Measurements from ENCODE around the gene BRK1. TPM values are rescaled to one million over a fixed set of nuclear protein-coding genes. Genes with fewer than 3 reads are reported as not detected.
"Not testable (repeated sequence)": the region's sequence is repeated elsewhere in the genome, so short reads cannot be mapped to it uniquely, and the experiment has no call there.

The BRK1 gene
- polyA plus RNA-seq, 2 of the 4 experiments (the other 2 are of a cell fraction): 189 to 191 TPM

DNA sequence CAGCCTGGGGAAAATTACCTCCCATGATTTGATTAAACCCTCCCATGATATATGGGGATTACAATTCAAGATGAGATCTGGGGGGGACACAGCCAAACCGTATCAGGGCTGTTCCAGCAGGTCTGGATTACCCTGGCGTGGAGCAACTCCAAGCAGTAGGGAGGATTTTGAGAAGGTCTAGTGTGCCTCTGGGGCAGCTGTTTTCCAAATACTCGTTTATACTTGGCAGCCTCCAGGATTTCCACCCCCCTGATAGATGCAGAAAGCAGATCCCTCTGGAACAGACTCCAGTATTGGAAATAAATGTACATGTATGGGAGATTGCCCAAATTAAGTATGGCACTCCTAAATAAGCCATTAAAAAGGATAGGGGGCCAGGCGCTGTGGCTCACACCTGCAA, 41.6 kb downstream of the BRK1 start (continued):
- TF ChIP-seq BHLHE40 (IDR thresholded peaks at IDR 0.05; ENCODE audit: low read depth, low read length): no peak
- no peak for TF ChIP-seq SREBF2 (IDR thresholded peaks at IDR 0.05)

DNA sequence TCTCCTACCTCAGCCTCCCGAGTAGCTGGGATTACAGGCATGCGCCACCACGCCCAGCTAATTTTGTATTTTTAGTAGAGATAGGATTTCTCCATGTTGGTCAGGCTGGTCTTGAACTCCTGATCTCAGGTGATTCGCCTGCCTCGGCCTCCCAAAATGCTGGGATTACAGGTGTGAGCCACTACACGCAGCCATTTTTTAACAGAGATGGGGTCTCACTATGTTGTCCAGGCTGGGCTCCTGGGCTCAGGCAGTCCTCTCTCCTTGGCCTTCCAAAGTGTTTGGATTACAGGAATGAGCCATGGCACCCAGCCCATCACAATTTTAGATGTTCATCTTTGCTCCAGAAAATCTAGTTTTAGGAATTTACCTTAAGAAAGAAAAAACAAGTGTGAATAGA, 43.1 kb downstream of the BRK1 start:
- H3K9me3 ChIP-seq; ATAC-seq; H3K4me3 ChIP-seq; H3K27ac ChIP-seq; H3K4me1 ChIP-seq; DNase-seq (ENCODE audit: low read depth in 1 of 2, low spot score in 1 of 2); H3K4me2 ChIP-seq; POLR2A ChIA-PET; FAIRE-seq: not testable (repeated sequence)
- 96% methylated on average over 6 of the region's 6 CpGs for WGBS (ENCODE audit: missing lambda C conversion rate)
- CTCF ChIA-PET: interaction anchor here (2.3 kb wide), 1 partner anchor 34 kb away, joined by 6 read pairs; no protein-coding TSS in a partner anchor

DNA sequence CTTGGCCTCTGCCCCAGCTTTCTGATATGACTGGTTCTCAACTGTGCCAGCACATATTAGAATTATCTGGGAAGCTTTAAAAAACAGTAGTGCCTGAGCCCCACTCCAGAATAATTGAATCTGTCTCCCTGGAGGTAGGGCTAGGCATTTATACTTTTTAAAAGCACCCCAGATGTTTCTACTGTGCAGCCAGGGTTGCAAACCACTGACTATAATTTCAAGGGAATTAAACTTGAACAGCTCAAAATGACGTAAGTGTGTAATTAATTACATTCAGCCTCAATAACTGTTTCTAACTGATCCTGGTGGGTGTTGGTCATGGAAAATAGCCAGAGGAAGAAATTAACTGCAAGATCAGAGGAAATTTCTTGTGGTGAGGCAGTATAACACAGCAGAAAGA, 44.9 kb downstream of the BRK1 start:
- Histone ChIP-seq H3K4me2 (no peak overlapping the region), H3K9me3 (no peaks in the 10 kb centered on the region), H3K27ac (no peak overlapping the region), H3K4me3 (no peak overlapping the region), H3K4me1 (no peaks in the 10 kb centered on the region)
- DNase-seq (ENCODE audit: low read depth in 1 of 2, low spot score in 1 of 2) (no peak), FAIRE-seq (no peak), ATAC-seq (no peak)
- 96% methylated on average over 1 of the region's 1 CpG for WGBS (ENCODE audit: missing lambda C conversion rate)
- no peak for TF ChIP-seq JUNB (IDR thresholded peaks at IDR 0.05)
- POLR2A ChIA-PET: interaction anchor here (0.9 to 1.0 kb wide), 2 partner anchors 9 to 214 kb away, joined by 3 read pairs; no protein-coding TSS in a partner anchor
- CTCF ChIA-PET: interaction anchor here (0.7 to 2.3 kb wide), 6 partner anchors 11 to 65 kb away, joined by 3 to 10 read pairs (median 3); no protein-coding TSS in a partner anchor

DNA sequence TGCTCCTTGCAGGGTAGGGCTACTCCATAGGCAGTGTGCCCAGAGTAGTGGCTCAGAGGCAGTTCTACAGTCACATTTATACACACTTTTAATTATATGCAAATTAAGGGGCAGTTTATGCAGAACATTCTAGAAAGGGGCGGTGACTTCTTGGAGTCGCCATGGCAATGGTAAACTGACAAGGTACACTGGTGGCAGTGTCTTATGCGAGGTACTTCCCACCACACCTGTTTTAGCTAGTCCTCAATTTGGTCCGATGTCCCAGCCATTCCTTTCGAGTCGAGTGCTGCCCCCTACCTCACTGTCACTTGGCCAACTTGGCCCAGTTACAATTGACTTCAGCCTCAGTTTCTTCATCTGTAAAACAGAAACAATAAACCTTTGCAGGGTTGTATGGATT, 45.5 kb downstream of the BRK1 start:
- ChIA-PET POLR2A (interaction anchor here (0.5 to 1.0 kb wide), 2 partner anchors 10 to 18 kb away, joined by 3 to 4 read pairs; no protein-coding TSS in a partner anchor), CTCF (interaction anchor here (0.9 to 1.5 kb wide), 2 partner anchors 12 to 13 kb away, joined by 3 read pairs; no protein-coding TSS in a partner anchor)
- TF ChIP-seq EHMT2 (IDR thresholded peaks at IDR 0.05; ENCODE audit: low read depth) (no peak), RNF2 (IDR thresholded peaks at IDR 0.05; ENCODE audit: borderline replicate concordance, low read depth) (no peak), ZNF302 (CRISPR knock-in tag; IDR thresholded peaks at IDR 0.05) (no peak), EHF (CRISPR knock-in tag; IDR thresholded peaks at IDR 0.05) (no peak), KDM5A (IDR thresholded peaks at IDR 0.05) (no peak), CEBPB (IDR thresholded peaks at IDR 0.05) (no peak), POLR2A (IDR thresholded peaks at IDR 0.05; ENCODE audit: low read length) (no peak), HOXB5 (CRISPR knock-in tag; IDR thresholded peaks at IDR 0.05) (no peak), SMC3 (IDR thresholded peaks at IDR 0.05) (no peak), RFX5 (IDR thresholded peaks at IDR 0.05) (no peak), FOSB (CRISPR knock-in tag; IDR thresholded peaks at IDR 0.05) (no peak)
- TF ChIP-seq, protein P1, sequence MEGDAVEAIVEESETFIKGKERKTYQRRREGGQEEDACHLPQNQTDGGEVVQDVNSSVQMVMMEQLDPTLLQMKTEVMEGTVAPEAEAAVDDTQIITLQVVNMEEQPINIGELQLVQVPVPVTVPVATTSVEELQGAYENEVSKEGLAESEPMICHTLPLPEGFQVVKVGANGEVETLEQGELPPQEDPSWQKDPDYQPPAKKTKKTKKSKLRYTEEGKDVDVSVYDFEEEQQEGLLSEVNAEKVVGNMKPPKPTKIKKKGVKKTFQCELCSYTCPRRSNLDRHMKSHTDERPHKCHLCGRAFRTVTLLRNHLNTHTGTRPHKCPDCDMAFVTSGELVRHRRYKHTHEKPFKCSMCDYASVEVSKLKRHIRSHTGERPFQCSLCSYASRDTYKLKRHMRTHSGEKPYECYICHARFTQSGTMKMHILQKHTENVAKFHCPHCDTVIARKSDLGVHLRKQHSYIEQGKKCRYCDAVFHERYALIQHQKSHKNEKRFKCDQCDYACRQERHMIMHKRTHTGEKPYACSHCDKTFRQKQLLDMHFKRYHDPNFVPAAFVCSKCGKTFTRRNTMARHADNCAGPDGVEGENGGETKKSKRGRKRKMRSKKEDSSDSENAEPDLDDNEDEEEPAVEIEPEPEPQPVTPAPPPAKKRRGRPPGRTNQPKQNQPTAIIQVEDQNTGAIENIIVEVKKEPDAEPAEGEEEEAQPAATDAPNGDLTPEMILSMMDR (IDR thresholded peaks at IDR 0.05): no peak
- TF ChIP-seq, protein P2, sequence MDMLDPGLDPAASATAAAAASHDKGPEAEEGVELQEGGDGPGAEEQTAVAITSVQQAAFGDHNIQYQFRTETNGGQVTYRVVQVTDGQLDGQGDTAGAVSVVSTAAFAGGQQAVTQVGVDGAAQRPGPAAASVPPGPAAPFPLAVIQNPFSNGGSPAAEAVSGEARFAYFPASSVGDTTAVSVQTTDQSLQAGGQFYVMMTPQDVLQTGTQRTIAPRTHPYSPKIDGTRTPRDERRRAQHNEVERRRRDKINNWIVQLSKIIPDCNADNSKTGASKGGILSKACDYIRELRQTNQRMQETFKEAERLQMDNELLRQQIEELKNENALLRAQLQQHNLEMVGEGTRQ (IDR thresholded peaks at IDR 0.05): no peak
- no peak overlapping the region for H3K4me2 ChIP-seq
- 66% methylated on average over 6 of the region's 6 CpGs for whole genome bisulfite sequencing (ENCODE audit: missing lambda C conversion rate)
- no peak for ATAC-seq
- FAIRE-seq: no peak
- H3K27ac ChIP-seq: no peak overlapping the region
- H3K4me1 ChIP-seq: no peaks in the 10 kb centered on the region
- H3K4me3 ChIP-seq: no peak overlapping the region
- DNase-seq (ENCODE audit: low read depth in 1 of 2, low spot score in 1 of 2): peak in 1 of 2 experiments; percentile 15
- no peaks in the 10 kb centered on the region for H3K9me3 ChIP-seq

DNA sequence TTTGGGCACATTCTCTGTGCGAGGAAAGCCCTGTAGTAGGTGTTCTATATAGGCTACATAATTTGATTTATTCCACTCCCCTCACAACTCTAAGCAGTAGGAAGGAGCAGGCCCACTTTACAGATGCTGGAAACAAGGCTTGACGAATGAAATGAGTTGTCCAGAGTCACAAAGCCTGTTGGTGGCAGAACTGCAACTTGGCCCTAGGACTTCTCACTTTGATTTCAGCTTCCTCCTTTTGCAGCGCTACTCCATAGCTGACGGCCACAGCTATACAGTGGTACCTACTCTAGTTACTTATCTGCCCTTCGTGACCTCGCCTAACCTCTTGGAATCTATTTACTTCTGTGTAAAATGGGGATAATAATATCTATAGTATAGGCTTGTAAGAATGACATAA, 46.7 kb downstream of the BRK1 start:
- CTCF ChIA-PET: interaction anchor here (2.3 kb wide), 1 partner anchor 31 kb away, joined by 6 read pairs; no protein-coding TSS in a partner anchor
- no peak for DNase-seq (ENCODE audit: low read depth in 1 of 2, low spot score in 1 of 2)
- no peaks in the 10 kb centered on the region for H3K9me3 ChIP-seq
- no peak for FAIRE-seq
- TF ChIP-seq HOXA7 (CRISPR knock-in tag; IDR thresholded peaks at IDR 0.05) (no peak), RFX5 (IDR thresholded peaks at IDR 0.05) (no peak), NFE2L2 (conservative IDR thresholded peaks at IDR 0.05; ENCODE audit: low read length) (no peak), HOXB5 (CRISPR knock-in tag; IDR thresholded peaks at IDR 0.05) (no peak), CEBPB (IDR thresholded peaks at IDR 0.05) (no peak), EHMT2 (IDR thresholded peaks at IDR 0.05; ENCODE audit: low read depth) (no peak), RARB (CRISPR knock-in tag; IDR thresholded peaks at IDR 0.05) (no peak)
- TF ChIP-seq, protein P3, sequence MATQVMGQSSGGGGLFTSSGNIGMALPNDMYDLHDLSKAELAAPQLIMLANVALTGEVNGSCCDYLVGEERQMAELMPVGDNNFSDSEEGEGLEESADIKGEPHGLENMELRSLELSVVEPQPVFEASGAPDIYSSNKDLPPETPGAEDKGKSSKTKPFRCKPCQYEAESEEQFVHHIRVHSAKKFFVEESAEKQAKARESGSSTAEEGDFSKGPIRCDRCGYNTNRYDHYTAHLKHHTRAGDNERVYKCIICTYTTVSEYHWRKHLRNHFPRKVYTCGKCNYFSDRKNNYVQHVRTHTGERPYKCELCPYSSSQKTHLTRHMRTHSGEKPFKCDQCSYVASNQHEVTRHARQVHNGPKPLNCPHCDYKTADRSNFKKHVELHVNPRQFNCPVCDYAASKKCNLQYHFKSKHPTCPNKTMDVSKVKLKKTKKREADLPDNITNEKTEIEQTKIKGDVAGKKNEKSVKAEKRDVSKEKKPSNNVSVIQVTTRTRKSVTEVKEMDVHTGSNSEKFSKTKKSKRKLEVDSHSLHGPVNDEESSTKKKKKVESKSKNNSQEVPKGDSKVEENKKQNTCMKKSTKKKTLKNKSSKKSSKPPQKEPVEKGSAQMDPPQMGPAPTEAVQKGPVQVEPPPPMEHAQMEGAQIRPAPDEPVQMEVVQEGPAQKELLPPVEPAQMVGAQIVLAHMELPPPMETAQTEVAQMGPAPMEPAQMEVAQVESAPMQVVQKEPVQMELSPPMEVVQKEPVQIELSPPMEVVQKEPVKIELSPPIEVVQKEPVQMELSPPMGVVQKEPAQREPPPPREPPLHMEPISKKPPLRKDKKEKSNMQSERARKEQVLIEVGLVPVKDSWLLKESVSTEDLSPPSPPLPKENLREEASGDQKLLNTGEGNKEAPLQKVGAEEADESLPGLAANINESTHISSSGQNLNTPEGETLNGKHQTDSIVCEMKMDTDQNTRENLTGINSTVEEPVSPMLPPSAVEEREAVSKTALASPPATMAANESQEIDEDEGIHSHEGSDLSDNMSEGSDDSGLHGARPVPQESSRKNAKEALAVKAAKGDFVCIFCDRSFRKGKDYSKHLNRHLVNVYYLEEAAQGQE (IDR thresholded peaks at IDR 0.05): no peak
- H3K4me1 ChIP-seq: no peaks in the 10 kb centered on the region
- no peak overlapping the region for H3K4me3 ChIP-seq
- POLR2A ChIA-PET: no interaction called here
- no peak overlapping the region for H3K27ac ChIP-seq
- H3K4me2 ChIP-seq: no peak overlapping the region
- no peak for ATAC-seq
- 86% methylated on average over 6 of the region's 6 CpGs for WGBS (ENCODE audit: missing lambda C conversion rate)

DNA sequence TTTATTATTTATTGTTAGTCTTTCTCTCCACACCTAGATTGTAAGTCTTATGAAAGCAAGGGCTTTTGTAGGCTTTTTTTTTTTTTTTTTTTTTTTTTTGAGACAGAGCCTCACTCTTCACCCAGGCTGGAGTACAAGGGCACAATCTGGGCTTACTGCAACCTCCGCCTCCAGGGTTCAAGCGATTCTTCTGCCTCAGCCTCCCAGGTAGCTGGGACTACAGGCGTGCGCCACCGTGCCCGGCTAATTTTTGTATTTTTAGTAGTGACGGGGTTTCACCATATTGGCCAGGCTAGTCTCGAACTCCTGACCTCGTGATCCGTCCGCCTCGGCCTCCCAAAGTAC, 48.7 kb downstream of the BRK1 start:
- Histone ChIP-seq H3K4me3 (peak overlapping the region; percentile 73), H3K27ac (peak overlapping the region in 1 of 2 experiments; percentile 89; a peak in 3 of 6 replicates), H3K4me2 (peak overlapping the region; percentile 87)
- ChIA-PET CTCF (interaction anchor here (0.7 to 4.1 kb wide), 18 partner anchors 11 to 215 kb away, joined by 3 to 33 read pairs (median 4); no protein-coding TSS in a partner anchor), POLR2A (interaction anchor here (2.1 kb wide), 1 partner anchor 28 kb away, joined by 11 read pairs; no protein-coding TSS in a partner anchor)
- not testable (repeated sequence) for H3K4me1 ChIP-seq; FAIRE-seq; DNase-seq (ENCODE audit: low read depth in 1 of 2, low spot score in 1 of 2); ATAC-seq; H3K9me3 ChIP-seq
- 47% methylated on average over 12 of the region's 12 CpGs for WGBS (ENCODE audit: missing lambda C conversion rate)

Data from A549 (cell line).